DLD1 (cell line): ENCODE measurements around the gene IL1A.

ENCODE experiments used
- in situ Hi-C: cut with HindIII; loops from 2 replicates; pipeline ENCODE4 v1.10.0; 2017; ENCODE audit warnings: low sequenced_read_pairs

Gene IL1A

DNA sequence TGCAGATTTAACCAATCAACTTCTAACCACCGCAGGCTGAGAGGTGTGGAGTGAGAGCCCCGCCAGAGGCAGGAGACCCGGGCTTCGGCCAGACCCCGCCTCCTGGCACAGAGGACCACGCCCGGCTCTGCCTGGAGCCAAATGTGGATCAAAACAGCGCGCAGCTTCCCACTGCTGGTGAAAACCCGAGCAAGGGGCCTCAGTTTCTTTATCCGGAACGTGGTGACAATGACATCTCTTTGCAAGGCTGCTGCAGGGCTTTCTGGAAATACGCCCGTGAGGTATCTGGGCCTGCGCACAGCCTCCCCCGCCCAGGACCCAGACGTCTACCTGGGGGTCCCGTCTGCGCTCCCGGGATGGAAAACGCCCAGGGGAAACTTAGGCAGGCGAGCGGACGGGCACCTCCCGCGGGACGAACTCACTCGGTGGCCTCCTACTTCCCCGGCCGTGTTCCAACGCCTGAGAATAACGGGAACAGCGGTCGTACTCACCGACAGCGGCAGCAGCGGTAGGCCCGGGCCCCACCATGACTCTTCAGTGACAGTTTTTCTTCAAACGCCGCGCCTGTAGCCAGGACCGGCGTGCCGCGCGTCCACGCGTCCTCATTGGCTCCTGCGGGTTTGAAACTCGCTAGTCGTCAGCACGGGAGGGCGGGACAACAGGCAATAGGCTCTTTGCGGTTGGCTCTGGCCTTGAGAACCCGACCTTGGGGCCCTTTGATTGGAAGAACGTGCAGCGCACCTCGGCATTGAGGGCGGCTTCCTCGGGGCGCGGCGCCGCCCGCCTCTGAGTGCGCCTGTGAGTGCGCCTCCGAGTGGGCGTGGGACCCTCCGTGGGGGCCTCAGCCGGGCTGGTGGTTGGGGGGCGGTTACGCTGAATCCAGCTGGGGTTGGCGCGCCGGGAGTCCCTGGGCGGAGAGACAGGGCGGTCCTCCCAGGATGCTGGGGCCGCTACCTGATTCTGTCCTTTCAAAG is 19.9 kb downstream of the IL1A start, which contains the start of gene CKAP2L:
Gene CKAP2L (minus strand): TSS at position 539 of the 974 bp plus-strand sequence. CDS start 11 bp downstream, at position 528.
- in situ Hi-C loops = no loop called here

DNA sequence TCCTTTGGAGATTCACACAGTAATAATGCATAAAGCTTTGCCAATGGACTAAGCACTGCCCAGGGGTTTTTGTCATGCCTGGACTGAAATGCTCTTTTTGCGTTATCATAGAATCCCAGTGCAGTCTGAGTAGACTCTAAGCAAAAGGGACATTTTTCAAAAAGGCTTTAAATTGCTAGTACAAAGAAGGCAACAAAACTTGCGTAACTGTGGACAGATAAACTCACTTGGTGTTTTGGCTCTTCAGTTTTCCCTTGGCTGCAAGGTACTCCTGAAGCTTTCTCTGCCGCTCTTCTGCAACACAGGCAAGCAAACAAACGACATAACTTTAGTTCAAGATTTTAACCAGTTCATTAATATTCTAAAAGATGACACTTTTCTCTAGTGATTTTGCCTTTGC is 22.0 kb downstream of the IL1A start:
- in situ Hi-C loops = no loop called here

DNA sequence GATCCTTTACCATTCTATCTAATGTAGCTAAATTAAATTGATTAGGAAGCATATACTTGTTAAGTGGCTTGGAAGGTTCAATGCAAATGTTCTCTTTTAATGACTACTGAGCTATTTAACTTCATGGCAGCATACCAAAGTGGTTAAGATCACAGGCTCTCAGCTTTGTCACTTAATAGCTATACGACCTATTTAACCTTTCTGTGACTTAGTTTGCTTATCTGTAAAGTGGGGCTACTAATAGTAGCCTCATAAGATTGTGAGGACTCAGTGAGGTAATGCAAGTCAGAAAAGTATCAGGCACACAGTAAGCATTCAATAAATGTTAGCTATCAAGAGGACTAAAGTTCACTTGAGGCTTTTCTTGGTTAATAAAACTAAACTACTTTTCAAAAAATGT is 24.1 kb downstream of the IL1A start:
- in situ Hi-C loops = no loop called here

DNA sequence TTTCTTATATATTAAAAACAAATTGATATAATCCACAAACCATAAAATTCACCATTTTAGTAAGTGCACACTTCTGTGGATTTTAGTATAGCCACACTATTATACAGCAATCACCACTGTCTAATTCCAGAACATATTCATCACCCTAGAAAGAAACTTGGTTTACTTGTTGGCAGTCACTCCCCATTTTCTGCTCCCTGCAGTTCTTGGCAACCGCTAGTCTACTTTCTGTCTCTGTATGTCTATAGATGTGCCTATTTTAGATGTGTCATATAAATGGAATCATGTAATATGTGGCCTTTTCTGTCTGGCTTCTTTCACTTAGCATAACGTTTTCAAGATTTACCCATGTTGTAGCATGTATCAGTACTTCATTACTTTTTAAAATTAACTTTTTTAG is 25.6 kb downstream of the IL1A start:
- in situ Hi-C loops = no loop called here

DNA sequence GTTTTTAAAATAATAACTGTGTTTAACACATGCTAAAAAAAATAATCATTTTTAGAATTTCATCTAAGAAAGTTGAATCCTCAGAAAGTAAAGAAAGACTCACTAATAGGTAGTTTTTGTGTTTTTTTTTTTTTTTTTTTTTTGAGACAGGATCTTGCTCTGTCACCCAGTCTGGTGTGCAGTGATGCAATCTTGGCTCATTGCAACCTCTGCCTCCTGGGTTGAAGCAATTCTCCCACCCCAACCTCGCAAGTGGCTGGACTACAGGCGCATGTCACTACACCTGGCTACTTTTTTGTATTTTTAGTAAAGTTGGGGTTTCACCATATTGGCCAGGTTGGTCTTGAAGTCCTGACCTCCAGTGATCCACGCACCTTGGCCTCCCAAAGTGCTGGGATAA is 27.0 kb downstream of the IL1A start:
- in situ Hi-C loops = no loop called here

DNA sequence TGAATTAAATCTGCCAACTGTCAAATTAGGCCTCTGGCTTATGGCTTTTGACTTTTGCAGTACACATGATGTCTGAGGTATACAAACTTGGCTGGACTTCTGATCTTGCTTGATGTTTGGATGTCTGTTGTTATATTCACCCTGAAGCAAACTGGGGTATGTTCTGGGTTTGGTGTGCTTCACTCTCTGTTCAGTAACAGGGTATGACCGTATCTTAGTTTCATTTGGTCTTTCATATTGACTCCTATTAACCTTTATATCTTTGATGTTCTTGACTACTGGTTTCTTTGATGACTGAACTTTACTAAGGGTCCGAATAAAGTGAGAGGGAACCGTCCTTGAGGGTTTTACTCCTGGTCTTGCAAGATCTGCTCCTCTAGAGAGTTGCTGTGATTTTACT is 28.1 kb downstream of the IL1A start:
- in situ Hi-C loops = no loop called here

DNA sequence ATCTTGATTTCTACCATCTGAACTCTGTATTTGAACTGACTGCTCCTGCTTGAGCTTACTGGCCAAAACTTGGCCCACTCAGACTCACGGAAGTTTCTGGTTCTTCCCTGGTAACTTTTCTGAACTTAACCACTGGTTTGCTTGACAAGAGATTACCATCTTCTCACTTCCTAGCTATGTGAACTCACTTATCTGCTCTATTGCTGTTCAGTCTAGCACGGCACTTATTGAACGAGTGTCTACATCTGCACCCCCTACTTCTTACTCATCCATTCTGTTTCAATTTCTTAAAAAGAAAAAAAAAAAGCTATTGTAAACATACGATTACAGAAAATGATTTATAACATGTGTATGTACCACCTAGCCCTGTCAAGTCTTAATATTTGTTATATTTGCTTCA is 28.8 kb downstream of the IL1A start:
- in situ Hi-C loops = no loop called here

DNA sequence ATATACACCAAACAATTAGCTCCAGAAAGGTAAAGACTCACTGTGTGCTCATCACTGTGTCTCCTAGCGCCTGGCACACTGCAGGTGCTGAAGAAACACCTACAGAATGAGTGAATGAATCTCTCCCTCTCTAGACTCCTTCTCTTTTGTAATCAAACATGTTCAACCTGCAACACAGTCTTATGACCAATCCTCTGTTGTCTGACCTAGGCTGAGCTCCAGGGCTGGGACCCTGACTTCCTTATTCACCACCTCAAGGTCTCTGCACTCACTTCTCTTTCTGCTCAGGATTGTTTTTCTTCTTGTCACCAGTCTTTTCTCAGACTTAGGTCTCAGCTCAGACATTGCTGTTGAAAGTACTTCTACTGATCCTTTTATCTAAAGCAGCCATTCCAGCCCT is 29.7 kb downstream of the IL1A start:
- in situ Hi-C loops = no loop called here

DNA sequence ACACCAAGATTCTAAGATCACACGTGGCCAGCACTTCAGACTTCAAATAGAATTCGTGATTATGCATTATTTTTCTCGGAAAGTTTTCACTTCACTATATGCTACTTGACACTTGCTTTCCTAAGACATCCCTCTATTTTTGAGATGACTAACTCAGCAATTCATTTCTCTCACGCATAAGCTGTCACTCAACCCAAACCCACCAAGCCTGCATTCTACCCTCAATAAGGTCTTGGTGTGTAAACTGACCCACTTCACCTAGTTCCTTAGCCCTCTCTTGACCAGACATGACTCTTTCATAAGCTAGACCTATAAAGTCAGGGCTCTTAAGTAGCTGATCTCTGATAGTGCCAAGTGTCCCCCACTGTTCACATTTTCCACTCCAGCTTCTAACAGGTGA is 31.6 kb downstream of the IL1A start:
- in situ Hi-C loops = no loop called here

DNA sequence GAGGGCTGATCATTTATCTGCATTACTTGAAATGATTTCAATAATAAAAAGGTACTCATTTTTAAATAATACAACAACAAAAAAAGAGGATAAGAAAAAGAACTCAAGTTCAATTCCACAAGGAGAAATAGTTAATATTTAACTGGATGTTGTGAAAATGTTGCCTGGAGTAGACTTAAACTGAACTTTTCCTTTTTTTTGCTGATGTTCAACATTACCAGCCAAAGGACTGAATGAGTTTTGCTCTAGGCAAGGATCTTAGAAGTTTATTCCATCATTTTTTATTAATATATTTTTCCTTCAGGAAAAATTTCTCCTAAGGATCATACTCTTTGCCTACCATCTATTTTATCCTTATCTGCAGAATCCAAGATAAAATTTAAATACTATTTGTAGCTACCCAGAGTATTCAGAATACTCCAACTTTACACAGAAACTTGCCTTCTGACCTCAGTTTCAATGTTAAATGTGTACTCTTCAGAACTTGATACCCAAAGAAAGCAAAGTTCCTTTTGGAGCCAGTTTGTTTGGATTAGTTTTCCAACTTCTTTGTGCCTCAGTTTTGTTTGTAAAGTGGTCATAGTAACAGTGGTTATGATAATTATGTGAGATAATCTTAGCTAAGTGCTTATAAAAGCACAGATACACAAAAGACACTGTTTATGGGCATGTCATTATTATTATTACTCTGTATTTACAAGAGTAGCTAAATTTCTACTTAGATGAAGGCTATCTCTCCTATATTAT is 32.7 kb downstream of the IL1A start:
- in situ Hi-C loops = no loop called here

DNA sequence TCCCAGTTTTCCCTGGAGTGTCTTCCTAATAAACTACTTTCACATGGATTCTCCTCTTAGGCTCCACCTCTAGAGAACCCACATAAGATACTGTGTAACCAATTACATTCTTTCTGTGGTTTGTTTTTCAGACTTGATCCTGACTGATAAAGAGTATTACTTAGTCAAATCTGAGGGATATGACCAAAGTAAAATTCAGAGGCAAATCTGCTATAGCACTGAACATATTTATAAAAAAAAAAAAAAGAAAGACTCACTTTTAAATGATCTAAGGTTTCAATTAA is 33.8 kb downstream of the IL1A start:
- in situ Hi-C loops = no loop called here

DNA sequence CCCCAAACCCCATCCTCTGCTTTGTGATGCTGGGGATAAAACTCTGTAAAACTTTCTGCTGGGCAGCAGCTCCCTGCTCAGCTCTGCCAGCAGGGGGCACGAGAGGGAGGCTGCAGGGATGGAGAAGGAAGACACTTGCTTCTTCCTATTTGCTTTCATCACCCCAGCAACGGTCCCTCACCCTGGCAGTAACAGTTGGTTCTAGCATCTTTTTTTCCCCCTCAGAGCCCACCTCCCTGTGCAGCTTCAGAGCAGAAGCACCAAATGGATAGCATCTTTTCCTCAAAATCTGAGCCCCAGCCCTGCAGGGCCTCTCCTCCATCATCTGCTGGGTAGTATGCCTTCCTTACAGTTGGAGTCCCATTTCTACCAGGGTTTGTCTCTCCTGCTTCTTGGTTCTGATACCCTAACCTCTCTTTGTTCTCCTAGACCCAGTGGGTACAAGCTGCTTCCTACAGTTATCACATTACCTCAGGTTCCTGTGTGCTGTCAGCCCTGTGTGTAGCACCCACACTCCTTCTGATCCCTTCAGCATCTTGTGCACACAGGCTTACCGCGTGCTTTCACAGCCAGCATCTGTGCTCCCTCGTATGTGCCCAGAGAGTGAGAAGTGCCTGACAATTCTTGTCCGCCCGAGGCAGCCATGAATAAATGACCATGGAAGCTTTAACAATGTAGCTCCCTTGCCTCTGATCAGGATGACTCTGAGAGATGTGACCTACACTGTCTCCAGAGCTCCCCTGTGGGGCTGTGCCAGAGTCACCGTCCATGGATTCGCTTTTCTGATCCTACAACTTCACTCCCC is 34.3 kb downstream of the IL1A start:
- in situ Hi-C loops = loop anchor here (5.0 kb wide), 1 partner anchor 127 kb away; no protein-coding TSS in a partner anchor

DNA sequence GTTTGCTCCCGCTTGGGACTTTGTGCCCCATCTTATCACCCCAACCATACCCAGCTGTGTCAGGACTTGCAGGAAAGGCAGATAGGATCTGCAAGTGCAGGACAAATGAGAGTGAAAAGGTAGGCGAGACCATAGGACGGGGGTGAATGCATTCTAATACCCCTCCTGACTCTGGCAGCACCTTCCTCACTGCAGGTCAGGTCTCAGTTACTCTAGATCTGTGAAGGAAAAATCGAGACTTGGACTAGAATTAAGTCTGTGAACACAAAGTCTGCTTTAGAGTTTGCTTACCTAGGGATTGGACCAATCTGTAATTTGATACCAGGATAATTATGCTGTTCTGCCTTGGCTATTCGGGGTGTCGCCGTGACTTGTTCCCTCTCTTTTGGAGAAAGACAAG is 43.8 kb downstream of the IL1A start:
- in situ Hi-C loops = no loop called here

DNA sequence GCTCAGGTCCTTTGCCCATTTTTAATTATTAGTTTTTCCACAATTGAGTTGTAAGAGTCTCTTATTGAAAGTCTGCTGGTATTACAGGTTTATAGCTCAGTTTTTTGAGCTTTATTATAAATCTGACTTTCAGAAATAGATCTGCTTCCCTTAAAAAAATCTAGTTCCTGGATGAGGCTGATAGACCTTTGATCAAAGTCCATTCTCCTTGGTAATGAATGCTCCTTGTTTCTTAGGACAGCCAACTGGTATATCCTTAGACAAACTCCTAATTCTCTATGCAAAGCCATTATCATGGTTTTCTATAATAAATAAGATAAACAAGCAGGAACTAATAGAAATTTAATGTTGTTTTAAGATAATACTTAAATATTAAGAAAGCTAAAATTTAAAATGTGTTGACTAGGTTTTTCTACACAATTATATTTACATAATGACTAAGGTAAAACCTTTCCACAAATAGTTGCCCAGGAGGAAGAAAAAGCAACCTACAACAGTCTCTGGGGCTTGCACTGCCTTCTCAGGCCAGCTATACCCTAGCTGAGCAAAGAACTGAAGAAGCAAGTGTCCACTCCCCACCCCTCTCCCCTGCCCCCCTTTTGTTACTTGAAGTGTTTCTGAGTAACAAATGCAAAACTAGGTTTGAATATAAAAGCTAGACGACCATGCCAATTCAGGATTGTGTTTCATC is 46.6 kb downstream of the IL1A start:
- in situ Hi-C loops = no loop called here

DNA sequence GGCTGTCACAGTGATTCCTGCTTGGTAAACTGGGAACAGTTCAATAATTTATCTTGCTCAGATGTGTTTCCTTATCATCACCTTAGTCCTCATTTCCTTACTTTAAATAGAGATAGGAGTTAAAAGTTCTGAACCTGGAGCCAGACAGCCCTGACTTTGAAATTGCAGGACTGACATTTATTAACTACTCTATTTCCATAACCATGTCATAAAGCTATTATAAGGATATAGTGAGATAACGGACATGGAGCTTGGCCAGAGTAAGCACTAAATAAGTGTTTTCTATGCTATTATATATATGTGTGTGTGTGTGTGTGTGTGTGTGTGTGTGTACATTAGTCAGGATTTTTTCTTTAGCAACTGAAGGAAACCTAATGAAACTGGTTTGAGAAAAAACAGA is 50.4 kb downstream of the IL1A start:
- in situ Hi-C loops = no loop called here

DNA sequence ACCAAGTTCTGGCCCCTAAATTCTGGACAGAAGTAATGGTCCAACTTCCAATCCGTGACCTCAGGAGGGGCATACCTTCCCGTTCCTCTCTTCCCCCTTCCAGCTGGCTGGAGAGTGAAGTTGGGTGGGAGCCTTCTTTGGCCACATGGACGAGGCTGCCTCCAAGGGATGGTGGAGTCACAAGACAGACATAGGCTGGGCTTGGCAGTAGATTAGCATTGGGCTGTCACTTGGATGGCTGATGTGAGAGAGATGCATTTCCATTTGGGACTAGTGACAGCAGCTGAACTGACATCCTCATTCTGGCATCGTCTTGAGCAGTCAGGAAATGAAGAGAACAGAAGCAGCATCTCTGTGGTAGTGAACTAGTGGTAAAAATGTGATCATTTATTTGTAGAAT is 50.8 kb downstream of the IL1A start:
- in situ Hi-C loops = no loop called here

DNA sequence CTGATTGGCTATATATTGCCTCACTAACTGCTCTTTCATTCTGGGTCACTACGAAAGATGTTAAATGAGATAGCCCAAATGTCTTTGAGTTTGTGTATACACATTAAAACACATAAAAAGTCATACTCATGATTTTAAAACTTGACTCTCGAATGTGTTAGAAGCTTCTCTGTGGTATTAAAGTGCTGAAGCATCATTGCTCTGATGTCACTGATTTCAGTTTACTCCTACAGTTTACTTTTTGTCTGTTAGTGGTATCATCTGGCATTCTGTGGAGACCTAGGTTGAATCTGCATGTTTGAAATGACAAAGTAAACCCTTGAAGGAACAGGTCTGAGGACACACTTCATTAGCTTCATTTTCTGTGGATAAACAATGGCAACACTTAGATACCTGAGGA is 52.8 kb downstream of the IL1A start:
- in situ Hi-C loops = no loop called here

DNA sequence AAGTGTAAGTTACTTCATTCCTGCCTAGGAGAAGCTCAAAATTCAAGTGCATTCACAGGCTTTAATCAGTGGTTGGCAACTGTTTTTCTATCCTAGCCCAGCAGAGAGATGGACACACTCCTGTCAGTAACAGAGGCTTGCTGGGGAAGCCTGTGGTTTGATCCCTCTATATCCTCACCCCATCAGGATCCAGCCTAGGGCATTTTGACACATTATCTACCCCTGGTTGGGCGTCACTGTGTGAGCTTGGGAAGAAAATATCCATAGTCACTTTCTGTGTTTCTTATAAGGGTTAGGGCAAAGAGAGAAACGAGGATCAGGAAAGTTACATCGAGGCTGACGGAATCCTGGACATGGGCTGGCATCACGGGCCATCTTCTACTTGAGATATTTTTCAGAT is 53.5 kb downstream of the IL1A start:
- in situ Hi-C loops = no loop called here

DNA sequence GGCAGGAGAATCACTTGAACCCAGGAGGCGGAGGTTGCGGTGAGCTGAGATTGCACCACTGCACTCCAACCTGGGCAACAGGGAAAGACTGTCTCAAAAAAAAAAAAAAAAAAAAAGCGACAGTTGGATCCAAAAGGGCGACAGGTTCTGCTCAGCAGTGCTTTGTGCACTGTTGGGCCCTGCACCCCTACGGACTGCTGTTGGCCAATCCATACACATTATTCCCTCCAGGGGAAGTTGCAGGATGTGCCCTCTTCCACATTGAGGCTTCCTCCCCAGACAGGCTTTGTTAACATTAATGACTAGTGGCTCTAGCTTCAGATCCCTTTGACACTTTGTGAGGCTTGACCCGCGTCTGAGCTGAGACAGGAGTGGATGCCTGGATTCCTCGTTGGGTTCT is 54.1 kb downstream of the IL1A start:
- in situ Hi-C loops = no loop called here

DNA sequence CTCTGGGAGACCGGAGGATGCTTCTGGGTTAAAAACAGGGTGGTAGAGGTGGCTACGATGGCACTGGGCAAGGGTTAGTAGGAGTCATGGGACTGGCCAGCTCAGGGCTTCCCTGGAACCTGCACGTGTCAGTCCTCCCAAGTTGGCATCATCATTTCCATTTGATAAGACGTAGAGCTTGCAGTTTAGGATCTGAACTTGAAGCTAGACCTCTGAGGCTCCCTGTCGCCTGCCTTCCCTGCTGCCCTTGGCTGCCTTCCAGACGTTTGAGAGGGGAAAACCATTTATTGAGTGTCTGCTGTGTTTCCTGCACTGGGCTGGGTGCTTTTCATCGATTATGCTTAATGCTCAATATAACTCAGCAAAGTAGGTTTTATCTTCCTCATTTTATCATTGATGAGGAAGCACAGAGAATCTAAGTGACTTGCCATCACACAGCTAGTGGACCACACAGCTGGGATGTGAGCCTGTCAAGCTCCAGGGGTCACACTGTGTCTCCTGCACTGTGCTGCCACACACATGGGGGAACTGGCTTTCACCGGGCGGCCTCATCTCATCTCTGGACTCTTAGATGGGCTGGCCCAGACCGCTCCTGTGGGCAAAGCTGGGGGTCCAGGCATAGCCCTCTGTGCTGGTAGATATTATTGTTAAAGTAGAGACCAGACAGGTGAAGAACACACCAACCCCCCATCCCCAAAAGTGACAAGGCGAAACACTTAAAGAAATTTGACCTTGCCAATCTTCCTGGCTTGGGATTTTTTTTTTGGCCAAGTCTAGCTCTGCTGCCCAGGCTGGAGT is 55.7 kb downstream of the IL1A start:
- in situ Hi-C loops = no loop called here
